OCI-LY3 (cell line): Measurements from ENCODE around the gene GPR21.

Experiments used
- CTCF ChIP-seq: fragments of 200-600, 300-600 bp; sonication (generic); IDR thresholded peaks from 2 replicates; pipeline ENCODE4 v1.5.1; 2014; ENCODE audit warnings: antibody characterized with exemption, low read length, low read depth
- EZH2phosphoT487 ChIP-seq: fragments of 200-600 bp; shearing (Covaris generic); IDR thresholded peaks from 2 replicates; pipeline ENCODE4 v1.6.1; 2018; ENCODE audit warnings: antibody characterized with exemption, mixed run types, low read depth

- no peak for TF ChIP-seq CTCF
- TF ChIP-seq EZH2phosphoT487 = no peak
Measured at GRCh38 chr9:123040801-123041200, 7.3 kb downstream of the GPR21 start.
